Erythroblast (primary cell): ENCODE results near the gene NT5C1B.
A peak's percentile ranks its signal among the peaks of the same experiment; 100 is the strongest.

Experiments
- DNase-seq, 2 experiments: peaks; one replicate each; lab custom pipeline; 2025; lab: John Stamatoyannopoulos, UW
- GATA1 ChIP-seq: IDR thresholded peaks from 2 replicates; pipeline ENCODE4 v1.6.1; 2011; ENCODE audit warnings: low read depth, mild to moderate bottlenecking, control low read depth, low read length, moderate library complexity
- POLR2A ChIP-seq: IDR thresholded peaks from 2 replicates; pipeline ENCODE4 v1.6.1; 2011; ENCODE audit warnings: mild to moderate bottlenecking, low read length

NT5C1B gene

GRCh38 chr2:18550433-18550832 is 38.9 kb downstream of the NT5C1B start:
- TF ChIP-seq GATA1 (no peak), POLR2A (no peak)
- DNase-seq: peak; percentile 10 to 29

- no peak for DNase-seq
- TF ChIP-seq POLR2A: no peak
- no peak for TF ChIP-seq GATA1
Measured at GRCh38 chr2:18549083-18549482, 40.3 kb downstream of the NT5C1B start.

- peak; percentile 24 for TF ChIP-seq POLR2A
- TF ChIP-seq GATA1: no peak
- DNase-seq: peak; percentile 34 to 40
Measured at GRCh38 chr2:18548621-18549020, 40.7 kb downstream of the NT5C1B start.

GRCh38 chr2:18546567-18546966 is 42.8 kb downstream of the NT5C1B start:
- DNase-seq: no peak

GRCh38 chr2:18545384-18545783 is 44.0 kb downstream of the NT5C1B start:
- no peak for TF ChIP-seq POLR2A
- DNase-seq: peak in 1 of 2 experiments; percentile 8

More at GRCh38 chr2:18546567-18546966, 42.8 kb downstream of the NT5C1B start:
- TF ChIP-seq GATA1: no peak
- TF ChIP-seq POLR2A: no peak

- no peak for DNase-seq
- no peak for TF ChIP-seq POLR2A
Measured at GRCh38 chr2:18544171-18544570, 45.2 kb downstream of the NT5C1B start.

- no peak for DNase-seq
- TF ChIP-seq POLR2A (no peak), GATA1 (no peak)
Measured at GRCh38 chr2:18540872-18541271, 48.5 kb downstream of the NT5C1B start.

GRCh38 chr2:18536697-18537096 is 52.7 kb downstream of the NT5C1B start:
- TF ChIP-seq GATA1 (no peak), POLR2A (no peak)
- DNase-seq: no peak

- DNase-seq: no peak
Measured at GRCh38 chr2:18536100-18536499, 53.3 kb downstream of the NT5C1B start.

GRCh38 chr2:18531194-18531593 is 58.2 kb downstream of the NT5C1B start:
- no peak for DNase-seq
- TF ChIP-seq GATA1: no peak
- TF ChIP-seq POLR2A: no peak

More at GRCh38 chr2:18536100-18536499, 53.3 kb downstream of the NT5C1B start:
- no peak for TF ChIP-seq POLR2A
- no peak for TF ChIP-seq GATA1

- no peak for DNase-seq
- TF ChIP-seq GATA1 (no peak), POLR2A (no peak)
Measured at GRCh38 chr2:18527822-18528221, 61.5 kb downstream of the NT5C1B start.

GRCh38 chr2:18527326-18527725 is 62.0 kb downstream of the NT5C1B start:
- TF ChIP-seq POLR2A: no peak
- TF ChIP-seq GATA1: no peak
- DNase-seq: no peak

GRCh38 chr2:18526429-18526828 is 62.9 kb downstream of the NT5C1B start:
- DNase-seq: no peak
- TF ChIP-seq POLR2A (no peak), GATA1 (no peak)

GRCh38 chr2:18525852-18526251 is 63.5 kb downstream of the NT5C1B start:
- no peak for DNase-seq
- no peak for TF ChIP-seq POLR2A
- no peak for TF ChIP-seq GATA1

GRCh38 chr2:18525236-18525635 is 64.1 kb downstream of the NT5C1B start:
- DNase-seq: no peak
- TF ChIP-seq GATA1 (no peak), POLR2A (no peak)
